Activated CD4-positive, alpha-beta T cell treated with anti-CD3 and anti-CD28 coated beads, Interleukin-2, amount 50 U/mL, for 1 hour (primary cell): ENCODE measurements around the gene RIOK1.
"Not testable (repeated sequence)": the region's sequence is repeated elsewhere in the genome, so short reads cannot be mapped to it uniquely, and the experiment has no call there.

Experiments
- DNase-seq: peaks from one replicate; pipeline ENCODE4 v3.0.0-alpha.2; 2020

The RIOK1 gene

DNA sequence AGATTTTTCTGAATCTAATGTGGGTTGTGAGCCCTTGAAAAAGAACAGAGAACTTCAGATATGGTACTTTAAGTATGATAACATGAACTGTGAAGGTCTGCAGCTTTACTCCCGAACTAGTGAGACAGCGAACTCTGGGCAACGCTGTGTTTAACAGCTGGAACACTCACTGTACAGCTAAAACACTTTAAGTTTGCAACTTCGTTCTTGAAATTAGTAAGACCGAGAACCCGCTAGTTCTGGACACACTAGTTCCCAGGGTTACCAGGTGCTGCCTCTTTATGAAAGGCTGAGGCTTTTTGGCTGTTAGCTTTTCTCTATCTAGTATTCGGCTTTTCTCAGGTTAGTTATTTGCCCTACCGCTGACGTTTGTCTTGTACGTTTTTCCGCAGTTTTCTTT lies 52.9 kb downstream of the RIOK1 start:
- DNase-seq, result no peak

DNA sequence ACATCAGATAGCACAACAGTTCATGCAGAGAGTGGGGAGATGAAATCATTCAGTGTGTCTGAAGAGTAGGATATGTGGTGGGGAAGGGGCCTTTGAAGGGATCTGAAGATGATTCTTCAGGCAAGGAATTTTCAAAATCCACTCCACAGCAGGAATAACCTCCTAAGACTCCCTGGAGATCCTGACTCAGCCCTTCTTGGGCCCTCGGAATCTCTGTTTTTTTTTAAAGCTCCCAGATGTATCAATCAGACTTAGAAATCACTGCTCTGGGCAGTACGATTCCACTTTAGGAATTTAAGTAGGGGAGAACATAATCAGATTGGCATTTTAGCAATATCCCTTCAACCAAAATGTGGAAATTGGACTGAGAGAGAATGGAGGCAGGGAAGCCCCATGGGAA lies 55.5 kb downstream of the RIOK1 start:
- DNase-seq, result no peak

DNA sequence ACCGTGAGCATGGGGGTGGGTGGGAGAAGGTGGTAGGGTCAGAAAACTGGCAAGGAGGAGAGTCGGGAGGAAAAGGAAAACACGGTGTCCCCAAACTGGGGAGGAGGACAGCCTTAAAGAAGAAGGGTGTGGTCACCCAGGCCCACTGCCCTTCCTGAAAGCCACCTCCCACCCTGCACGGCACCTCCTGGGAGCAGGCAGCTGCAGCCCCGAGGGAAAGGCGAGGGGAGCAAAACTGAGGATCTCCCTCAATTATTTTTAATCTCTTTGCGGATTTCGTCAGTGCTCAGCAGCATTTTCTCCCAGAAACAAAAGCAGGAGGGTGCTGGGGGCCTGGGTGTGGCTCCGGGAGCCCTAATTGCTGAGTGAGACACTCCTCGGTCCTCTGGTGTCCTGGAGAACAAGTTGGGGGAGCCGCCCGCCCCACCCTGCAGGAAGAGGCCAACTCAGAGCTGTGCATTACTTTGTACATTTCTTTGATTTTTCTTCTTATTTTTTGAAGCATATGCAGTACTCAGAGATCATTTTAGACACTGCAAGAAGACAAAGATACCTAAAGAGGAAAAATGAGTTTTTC lies 56.4 kb downstream of the RIOK1 start:
- DNase-seq, result no peak

DNA sequence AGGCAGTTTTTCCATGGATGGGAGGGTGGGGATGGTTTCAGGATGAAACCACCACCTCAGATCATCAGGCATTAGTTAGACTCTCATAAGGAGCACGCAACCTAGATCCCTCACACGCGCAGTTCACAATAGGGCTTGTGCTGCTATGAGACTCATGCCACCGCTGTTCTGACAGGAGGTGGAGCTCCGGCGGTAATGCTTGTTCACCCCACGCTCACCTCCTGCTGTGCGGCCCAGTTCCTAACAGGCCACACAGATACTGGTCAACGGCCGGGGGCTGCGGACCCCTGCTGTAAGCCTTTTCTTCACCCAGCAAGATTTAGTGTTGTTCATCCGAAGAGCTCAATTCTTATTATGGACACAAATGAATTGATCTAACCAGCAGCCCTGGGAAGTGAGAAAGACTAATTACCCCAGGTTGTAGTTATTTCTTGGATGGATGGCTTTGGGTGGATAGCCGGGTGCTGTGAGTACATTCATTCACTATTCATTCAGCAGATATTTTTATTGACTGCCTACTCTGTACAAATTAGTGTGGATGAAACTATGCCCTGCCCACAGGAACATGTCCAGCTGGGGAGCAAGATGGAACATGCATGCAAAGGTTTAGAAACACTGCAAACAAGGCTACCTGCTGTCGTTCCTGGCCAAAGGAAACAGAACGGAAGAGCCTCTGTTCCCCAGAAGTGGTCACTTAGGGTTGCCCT lies 57.2 kb downstream of the RIOK1 start:
- no peak for DNase-seq

DNA sequence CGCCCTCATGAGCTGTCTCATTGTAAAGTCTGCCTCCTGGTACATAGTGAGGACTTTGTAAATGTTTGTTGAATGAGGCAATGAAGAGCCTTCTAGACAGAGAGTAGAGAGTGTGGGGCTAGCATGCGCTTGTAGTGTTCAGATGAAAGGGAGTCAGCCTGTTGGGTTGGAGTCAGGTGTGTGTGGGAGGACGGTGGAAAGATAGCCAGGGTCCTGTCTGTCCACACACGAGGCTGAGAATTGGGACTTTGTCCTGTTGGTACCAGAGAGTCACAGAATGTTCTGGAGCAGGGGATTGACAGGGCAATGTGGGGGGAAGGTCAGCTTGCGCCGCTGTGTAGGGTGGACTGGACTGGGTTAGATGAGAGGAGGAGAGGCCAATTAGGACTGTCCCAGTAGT lies 58.6 kb downstream of the RIOK1 start:
- no peak for DNase-seq

DNA sequence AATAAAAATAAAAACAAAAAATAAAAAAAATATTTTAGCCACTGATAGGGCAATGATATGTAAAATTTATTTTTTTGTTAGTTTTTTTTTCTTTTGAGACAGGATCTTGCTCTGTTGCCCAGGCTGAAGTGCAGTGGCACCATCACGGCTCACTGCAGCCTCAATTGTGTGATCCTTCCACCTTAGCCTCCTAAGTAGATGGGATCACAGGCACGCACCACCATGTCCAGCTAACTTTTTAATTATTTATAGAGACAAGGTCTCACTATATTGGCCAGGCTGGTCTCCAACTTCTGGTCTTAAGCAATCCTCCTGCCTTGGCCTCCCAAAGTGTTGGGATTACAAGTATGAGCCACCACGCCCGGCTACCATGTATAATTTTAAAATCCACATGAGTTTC lies 59.4 kb downstream of the RIOK1 start:
- no peak for DNase-seq

DNA sequence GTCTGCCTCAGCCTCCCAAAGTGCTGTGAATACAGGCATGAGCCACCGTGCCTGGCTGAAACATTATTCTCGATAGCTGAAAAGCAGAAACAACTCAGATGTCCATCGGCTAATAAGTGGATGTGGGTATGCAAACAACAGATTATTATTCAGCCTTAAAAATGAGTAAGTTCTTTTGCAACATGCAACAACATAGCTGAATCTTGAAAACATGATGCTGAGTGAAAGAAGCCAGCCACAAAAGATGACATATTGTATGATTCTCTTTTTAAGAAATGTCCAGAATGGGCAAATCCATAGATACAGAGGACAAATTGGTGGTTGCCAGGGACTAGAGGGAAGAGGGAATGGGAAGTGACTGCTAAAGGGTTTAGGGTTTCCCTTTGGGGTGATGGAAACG lies 61.7 kb downstream of the RIOK1 start:
- DNase-seq, result no peak

DNA sequence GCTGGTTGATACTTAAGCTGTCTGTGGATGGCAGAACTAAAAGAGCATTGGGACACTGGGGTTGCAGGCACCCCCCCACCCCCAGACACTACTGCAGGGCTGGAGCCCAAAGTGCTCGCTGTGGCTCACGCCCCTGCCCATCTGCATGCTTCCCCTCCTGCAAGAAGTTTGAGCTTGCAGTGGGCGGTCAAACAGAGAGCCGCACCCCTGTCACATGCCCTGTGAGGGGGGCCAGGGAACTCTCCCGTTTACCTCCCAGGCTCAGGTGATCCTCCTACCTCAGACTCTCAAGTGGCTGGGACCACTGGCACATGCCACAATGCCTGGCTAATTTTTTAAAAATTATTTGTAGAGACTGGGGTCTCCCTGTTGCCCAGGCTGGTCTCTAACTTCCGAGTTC lies 63.3 kb downstream of the RIOK1 start:
- no peak for DNase-seq

DNA sequence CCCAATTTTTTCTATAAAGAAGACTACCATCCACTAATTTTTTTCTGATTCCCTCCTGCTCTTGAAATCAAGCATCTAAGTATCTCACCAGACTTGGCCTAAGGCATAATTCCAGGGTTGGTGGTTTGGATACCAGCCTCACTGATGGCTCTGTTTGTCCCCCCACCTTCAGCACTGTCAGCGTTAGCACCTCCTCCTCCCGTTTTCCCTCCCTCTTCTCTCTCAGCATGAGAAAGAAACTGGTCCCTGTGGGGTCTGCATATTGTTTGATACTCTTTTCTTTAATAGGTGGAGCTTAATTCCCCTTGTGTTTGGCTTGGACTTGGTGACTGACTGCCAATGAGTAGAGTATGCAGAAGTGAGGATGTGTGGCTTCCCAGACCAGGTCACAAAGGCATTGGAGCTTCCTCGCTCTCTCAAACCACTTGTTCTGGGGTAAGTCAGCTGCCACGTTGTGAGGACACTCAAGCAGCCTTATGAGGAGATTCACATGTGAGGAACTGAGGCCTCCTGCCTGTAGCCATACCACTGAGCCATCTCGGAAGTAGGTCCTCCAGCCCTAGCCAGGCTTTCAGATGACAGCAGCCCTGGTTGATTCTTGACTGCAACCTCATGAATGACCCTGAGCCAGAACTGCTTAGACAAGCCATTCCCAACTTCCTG lies 65.2 kb downstream of the RIOK1 start:
- DNase-seq, result no peak

DNA sequence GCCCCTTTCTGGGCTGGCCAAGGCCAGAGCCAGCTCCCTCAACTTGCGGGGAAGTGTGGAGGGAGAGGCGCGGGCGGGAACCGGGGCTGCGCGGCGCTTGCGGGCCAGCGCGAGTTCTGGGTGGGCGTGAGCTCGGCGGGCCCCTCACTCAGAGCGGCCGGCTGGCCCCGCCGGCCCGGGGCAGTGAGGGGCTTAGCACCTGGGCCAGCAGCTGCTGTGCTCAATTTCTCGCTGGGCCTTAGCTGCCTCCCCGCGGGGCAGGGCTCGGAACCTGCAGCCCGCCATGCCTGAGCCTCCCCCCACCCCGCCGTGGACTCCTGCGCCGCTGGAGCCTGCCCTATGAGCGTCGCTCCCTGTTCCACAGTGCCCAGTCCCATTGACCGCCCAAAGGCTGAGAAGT lies 66.7 kb downstream of the RIOK1 start:
- DNase-seq, result not testable (repeated sequence)

DNA sequence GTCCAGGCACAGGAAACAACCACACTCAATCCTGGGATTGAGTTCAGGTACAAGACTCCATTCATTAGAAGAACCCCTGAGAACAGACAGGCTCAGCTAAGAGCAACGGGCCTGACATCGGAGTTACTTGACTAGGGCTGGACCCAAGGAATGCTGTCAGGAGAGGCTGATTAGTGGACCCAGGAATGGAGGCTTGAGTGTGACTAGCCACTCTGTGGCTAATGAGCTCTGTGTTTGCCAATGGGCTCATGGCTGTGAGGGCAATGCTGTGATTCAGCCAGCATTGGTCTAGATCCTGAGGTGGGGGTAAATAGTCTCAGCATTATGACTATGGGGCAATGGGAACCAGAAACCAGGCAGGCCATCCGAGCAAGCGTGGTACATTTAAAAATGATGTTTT lies 71.8 kb downstream of the RIOK1 start:
- no peak for DNase-seq

DNA sequence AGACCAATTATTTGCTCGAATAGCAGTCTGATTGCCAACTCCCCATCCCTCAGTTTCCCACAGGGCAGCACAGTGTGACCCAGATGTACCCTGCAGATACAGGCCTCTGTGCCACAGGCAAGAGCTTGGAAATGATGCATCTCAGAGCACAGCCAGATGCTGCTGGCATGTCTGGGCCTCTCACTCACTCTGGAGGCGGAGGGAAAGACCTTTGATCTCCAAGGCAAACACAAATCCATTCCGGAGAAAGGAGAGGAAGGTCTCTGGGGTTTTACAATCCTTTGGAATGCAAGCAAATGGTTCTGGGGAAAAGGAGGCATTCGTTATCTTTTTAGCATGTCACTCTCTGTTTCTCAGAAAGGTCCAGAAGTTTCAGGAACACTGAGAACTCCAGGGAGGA lies 74.2 kb downstream of the RIOK1 start:
- DNase-seq, result no peak

DNA sequence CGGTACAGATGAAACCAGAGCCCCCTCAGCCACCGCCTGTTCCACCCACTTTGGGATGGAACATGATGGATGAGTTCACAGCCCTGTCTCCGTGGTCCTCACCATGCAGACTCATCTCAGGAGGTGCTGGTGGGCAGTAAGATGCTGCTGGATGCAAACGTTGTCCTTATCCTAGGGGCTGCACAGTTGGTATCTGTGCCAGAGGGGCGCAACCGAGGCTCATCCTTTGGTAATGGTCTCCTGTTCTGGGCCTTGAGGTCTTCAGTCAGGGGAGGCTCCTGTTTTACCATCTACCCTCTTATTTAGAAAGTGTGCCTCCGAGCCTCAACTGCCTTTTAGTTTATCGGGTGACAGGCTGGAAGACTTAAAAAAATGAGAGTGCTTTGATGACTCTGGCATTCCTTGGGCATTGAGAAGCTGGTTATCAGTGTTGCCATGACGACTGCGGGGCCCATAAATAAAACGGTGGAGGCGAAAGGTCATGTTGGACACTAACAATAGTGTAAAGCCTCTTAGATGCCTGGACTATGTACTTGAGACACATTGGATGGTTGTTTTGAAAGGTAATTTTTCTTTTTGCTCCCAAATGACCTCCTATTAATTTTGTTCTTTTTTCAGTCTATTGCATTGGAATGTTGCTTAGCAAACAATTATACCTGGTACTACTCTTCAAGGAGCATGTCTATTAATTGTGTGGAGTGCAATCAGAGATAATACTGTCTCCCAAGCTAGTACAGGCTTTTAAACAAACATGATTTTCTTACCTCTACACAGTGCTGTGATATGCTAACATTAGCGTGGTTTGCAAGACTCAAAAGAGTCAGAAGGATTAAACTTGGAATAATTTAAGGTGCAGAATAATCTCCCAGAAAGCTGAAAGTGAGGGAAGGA lies 77.6 kb downstream of the RIOK1 start:
- DNase-seq, result no peak
